SH-SY5Y (cell line): ENCODE results near the gene RIT2.

Source experiments
- GATA2 ChIP-seq: IDR thresholded peaks from 2 replicates; pipeline ENCODE4 v1.6.1; 2011; ENCODE audit warnings: mild to moderate bottlenecking, low read depth, low read length
- GATA3 ChIP-seq: IDR thresholded peaks from 2 replicates; pipeline ENCODE4 v1.6.1; 2011; ENCODE audit warnings: low read depth, mild to moderate bottlenecking, low read length, moderate library complexity

DNA sequence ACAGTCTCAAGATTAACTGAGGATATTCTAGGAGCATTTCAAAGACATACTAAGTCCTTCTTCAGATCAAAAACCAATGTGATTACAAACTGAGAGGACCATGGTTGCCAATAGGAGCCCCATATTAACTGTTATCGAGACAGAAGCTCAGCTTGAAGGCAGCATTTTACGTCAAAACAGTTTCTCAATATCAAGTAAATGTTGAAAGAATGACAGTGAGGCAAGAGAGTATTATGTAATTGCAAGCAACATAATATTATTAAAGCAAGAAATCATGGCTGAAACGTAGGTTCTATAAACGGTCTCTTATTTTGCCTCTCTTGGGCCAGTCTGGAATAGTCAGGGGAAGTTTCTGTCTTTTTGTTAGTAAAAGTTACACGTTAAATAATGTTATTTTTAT lies 22.9 kb downstream of the RIT2 start:
- TF ChIP-seq GATA2 (no peak), GATA3 (no peak)
